Measurements from ENCODE around the gene NAT14.
"Not testable (repeated sequence)": the region's sequence is repeated elsewhere in the genome, so short reads cannot be mapped to it uniquely, and the experiment has no call there.

NAT14 gene

GRCh38 chr19:55484593-55485438 lies at the start of gene NAT14:
NAT14 (plus strand) TSS chr19:55485188; CDS start chr19:55485709, 521 bp downstream.
- peak; percentile 23 for DNase-seq

GRCh38 chr19:55436847-55437246 lies 48.1 kb upstream of the NAT14 start:
- no peak for DNase-seq

GRCh38 chr19:55437410-55437809 lies 47.6 kb upstream of the NAT14 start:
- DNase-seq = no peak

- DNase-seq = no peak
These were observed 45.9 kb upstream of the NAT14 start for GRCh38 chr19:55439052-55439451.

- DNase-seq = no peak
These were observed 44.4 kb upstream of the NAT14 start for GRCh38 chr19:55440411-55441105.

GRCh38 chr19:55441319-55441691 lies 43.7 kb upstream of the NAT14 start:
- DNase-seq = peak; percentile 64

- DNase-seq = no peak
These were observed 43.2 kb upstream of the NAT14 start for GRCh38 chr19:55441692-55442321.

GRCh38 chr19:55442372-55442961 lies 42.5 kb upstream of the NAT14 start:
- no peak for DNase-seq

GRCh38 chr19:55443045-55443823 lies 41.8 kb upstream of the NAT14 start, which contains the start of gene SHISA7:
SHISA7 (minus strand) TSS chr19:55443300; CDS start chr19:55442863, 437 bp downstream.
- DNase-seq = no peak

- no peak for DNase-seq
These were observed 41.0 kb upstream of the NAT14 start for GRCh38 chr19:55443824-55444480.

- no peak for DNase-seq
These were observed 40.3 kb upstream of the NAT14 start for GRCh38 chr19:55444646-55445045.

GRCh38 chr19:55446060-55446459 lies 38.9 kb upstream of the NAT14 start:
- no peak for DNase-seq

- DNase-seq = no peak
These were observed 37.4 kb upstream of the NAT14 start for GRCh38 chr19:55447421-55448174.

- not testable (repeated sequence) for DNase-seq
These were observed 36.9 kb upstream of the NAT14 start for GRCh38 chr19:55448175-55448490.

GRCh38 chr19:55449469-55449868 lies 35.5 kb upstream of the NAT14 start:
- DNase-seq = no peak

GRCh38 chr19:55451163-55451964 lies 33.6 kb upstream of the NAT14 start:
- DNase-seq = no peak

GRCh38 chr19:55451965-55452748 lies 32.8 kb upstream of the NAT14 start:
- DNase-seq = no peak

- peak; percentile 52 for DNase-seq
These were observed 32.1 kb upstream of the NAT14 start for GRCh38 chr19:55452749-55453346.

Measured in inflammatory macrophage treated with lipopolysaccharide for 4 hours (primary cell).